HG03060 (cell line): ENCODE data around the gene SLC2A2.

Source experiments
- ATAC-seq: cut with Tn5 transposase; IDR thresholded peaks from one replicate; pipeline ENCODE4 v1.9.1; 2021; ENCODE audit warnings: low read depth, moderate number of reproducible peaks; ENCODE audit not compliant: unreplicated experiment

The SLC2A2 gene

DNA sequence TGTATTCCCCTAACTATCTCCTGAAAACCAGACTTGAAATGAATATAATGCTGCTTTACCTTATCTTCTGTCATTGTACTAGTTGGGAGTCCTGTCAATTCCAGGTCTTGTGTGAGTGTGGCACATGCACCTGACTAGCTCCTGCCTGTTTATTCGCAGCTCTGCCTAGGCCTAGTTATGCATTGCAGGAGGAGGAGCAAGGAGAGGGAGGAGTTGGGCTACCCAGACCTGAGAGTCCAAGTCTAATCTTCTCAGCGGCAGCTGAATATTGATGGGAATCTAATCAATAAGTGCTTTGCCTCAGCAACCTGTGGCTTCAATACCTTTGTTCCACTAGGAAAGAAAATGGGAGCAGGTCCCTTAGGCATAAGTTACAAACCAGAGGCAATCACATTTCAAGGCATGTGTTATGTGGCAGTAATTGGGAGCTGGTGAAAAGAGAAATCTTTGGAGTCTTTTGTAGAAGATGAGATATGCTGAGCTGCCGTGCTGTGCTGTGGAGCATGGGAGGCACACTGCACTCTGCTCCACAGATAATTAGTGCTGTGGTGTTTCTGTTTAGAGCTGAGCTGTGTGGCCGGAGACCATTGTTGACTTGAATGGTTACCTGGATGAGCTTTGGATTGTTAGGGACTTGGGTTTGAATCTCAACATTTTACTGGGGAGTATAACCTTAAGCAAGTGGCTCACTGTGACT is at the start of gene SLC2A2:
Gene SLC2A2 (minus strand): TSS at position 124 of the 697 bp plus-strand sequence. CDS start 50 bp downstream, at position 74.
- ATAC-seq: no peak

GRCh38 chr3:171072432-171072831 is 45.9 kb upstream of the SLC2A2 start:
- no peak for ATAC-seq

DNA sequence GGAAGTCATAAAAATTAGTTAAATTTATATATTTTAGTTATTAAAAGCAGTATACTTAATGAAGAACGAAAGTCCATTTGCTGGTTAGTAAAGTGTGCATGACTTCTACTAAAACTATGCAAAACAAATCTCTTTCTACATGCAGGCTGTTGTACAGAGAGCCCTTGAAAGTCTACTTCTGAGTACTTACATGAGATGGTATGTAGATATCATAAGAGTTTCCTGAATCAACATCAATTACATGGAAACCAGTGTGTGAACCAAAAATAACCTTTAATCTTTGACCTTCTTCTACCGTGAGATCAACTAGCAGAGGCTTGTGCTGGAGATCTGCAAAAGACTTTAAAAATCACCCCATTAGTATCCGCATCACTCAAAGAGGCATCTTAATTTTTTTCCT is 42.1 kb upstream of the SLC2A2 start:
- ATAC-seq: no peak

DNA sequence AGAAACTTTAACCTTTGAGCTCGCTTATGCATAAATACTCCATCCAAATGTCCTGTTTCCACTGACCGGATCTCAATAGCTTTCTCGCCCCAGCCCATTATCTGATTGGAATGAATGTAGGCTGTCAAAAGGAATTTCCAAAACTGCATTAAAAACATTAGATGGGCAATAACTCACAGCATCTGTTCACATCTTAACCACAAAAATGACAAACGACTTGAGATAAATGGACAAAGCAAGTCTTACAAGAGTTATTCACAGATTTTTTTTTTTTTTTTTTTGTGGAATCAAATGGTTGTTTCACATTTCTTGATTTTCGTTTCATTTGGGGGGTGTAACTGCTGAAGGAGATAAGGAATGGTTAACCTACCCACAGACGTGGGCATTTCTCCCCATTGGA is 39.7 kb upstream of the SLC2A2 start:
- ATAC-seq: no peak

DNA sequence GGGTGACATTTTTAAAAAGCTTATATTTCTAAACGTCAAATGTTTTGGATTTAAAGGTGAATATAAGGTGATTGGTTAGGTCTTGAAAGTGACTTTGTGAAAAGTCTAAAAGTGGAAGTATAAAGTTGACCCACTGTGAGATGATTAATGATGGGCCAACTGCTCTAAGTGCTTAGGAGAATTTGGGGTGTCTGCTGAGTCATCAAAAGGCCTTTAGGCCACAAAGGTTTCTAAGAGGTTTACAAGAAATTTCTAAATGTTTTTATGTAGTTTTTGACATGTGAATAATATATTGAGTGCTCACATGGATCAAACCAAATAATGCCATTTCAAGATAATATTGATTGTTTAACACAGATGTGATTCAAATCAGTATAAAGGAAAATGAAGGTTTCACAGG is 39.2 kb upstream of the SLC2A2 start:
- no peak for ATAC-seq

GRCh38 chr3:171064461-171064860 is 37.9 kb upstream of the SLC2A2 start:
- ATAC-seq: no peak

DNA sequence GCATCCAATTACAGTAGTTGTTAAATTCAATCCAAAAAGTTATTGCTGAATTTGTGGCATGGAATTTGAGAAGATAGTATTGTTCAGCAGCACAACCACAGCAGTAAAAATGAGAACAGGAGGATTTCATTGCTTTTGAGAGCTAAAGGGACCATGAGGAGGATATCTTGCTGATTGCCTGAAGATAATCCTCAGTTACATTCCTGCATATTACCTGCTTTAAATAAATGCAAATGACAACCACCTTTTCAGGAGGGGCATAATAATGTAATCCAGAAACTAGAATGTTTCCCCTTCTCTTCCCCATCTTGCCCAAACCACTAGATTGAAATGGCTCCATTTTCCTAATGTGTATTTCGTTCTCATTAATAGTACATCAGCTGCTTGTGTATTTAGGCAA is 35.2 kb upstream of the SLC2A2 start:
- ATAC-seq: no peak

GRCh38 chr3:171059978-171060377 is 33.5 kb upstream of the SLC2A2 start:
- ATAC-seq: no peak

GRCh38 chr3:171058873-171059603 is 32.5 kb upstream of the SLC2A2 start:
- ATAC-seq: no peak

DNA sequence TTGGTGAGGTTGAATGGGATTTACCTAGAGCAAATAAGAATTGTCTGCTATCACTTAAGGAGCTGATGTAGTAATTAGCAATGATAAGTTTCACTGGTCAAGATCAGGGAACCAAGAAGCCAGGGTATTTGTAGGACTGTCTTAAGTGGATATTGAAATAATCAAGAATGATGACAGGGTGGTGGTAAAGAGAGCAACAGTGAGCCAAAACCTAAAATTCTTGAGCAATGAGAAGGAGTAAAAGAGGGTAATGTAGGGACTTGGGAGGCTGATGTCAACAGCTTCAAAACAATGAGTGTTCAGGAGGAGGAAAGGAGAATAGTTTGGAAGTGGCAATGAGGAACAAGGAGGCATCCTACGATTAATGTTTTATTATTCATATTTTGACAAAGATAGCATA is 31.5 kb upstream of the SLC2A2 start:
- ATAC-seq: no peak

DNA sequence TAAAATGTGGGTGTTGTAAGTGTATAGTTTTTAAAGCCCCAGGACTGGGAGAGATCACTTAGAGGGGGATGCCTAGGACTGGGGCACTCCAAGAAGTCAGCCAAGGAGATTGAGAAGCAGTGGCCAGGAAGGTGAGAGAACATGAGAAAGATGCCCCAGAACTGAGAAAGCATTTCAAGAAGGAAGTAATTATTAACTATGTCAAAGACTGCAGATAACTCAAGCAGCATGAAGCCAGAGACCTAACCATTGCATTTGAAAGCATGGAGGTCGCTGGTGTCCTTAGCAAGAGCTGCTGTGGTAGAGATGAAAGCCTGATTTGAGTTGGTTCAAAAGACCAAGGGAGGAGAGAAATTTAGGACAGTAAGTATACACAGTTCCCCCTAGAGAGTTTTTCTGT is 30.6 kb upstream of the SLC2A2 start:
- ATAC-seq: no peak

GRCh38 chr3:171056528-171056927 is 30.0 kb upstream of the SLC2A2 start:
- no peak for ATAC-seq

DNA sequence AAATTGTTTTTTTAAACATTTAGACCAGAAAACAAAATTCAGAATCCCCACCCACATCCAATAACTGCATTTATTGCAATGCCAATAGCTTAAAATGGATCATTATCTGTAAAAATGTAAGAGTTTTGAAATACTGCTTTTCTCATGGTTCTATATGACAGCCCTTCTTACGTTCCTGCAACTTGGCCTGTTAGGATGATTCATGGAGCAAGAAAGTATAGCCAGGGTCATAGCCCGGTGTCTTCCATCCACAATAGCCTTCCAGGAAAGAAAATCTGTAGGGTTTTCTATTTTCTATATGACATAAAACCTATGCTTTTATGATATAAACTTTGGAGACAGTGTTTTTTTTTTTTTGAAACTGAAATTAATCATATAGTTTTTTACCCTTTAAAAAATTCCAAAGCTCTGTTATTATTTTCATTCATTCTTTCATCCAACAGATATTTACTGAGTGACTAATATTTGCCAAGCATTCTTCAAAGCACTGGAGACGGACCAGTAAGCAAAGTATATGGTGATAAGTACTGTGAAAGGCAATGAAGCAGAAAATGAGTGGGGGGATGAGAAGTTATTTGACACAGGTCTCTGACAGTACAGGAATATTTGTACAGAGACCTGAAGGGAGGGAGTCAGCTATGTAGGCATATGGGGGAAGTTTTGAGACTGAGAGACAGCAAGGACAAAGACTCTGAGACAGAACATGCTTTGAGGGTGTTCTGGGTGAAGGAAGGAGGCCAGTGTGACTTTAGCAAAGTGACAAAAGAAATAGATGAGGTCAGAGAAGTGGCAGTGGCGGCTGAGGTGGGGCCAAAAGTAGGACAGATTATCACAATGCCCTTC is 29.0 kb upstream of the SLC2A2 start:
- no peak for ATAC-seq

DNA sequence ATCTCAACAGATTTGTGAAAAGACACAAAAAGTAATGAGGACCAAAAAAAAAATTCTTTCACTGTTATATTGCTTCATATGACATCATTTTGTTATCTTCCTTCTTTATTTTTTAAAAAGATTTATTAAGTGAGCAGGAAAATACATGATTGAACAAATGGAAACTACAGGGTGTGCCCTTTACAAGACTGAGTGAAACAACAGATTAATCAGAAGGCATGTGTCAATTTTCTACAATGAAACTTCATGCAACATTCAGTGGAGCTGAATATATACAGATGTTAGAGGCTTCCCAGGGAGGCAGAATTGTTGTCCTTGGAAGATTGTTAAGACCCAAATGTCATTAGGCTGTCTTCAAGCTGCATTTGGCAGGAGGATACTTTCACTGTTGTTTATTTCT is 28.4 kb upstream of the SLC2A2 start:
- ATAC-seq: no peak

GRCh38 chr3:171054231-171054630 is 27.7 kb upstream of the SLC2A2 start:
- ATAC-seq: no peak

GRCh38 chr3:171049861-171050444 is 23.4 kb upstream of the SLC2A2 start:
- ATAC-seq: no peak

- no peak for ATAC-seq
Observed at GRCh38 chr3:171046760-171047159, 20.2 kb upstream of the SLC2A2 start.

GRCh38 chr3:171044835-171045793 is 18.6 kb upstream of the SLC2A2 start:
- no peak for ATAC-seq

- ATAC-seq: no peak
Observed at GRCh38 chr3:171044384-171044783, 17.9 kb upstream of the SLC2A2 start.

DNA sequence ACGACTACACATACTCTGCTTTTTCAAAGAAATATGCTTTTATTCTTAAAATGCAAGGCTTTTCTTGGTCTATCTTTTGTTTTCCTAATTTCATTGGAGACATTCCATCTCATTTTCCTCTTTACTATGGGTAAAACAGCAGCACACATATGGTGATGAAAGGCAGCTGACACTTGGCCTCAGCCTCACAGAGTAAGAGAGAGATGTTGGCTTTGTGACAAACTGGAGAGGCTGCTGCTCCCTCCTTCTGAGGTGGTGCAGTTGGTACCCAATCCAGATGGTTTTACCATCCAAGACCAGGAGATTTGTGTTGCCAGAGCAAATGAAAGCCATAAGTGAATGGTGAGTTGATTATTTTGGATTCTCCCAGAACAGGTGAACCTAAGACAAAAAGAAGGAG is 13.2 kb upstream of the SLC2A2 start:
- no peak for ATAC-seq
